Upper lobe of right lung (tissue), 1 donor: ENCODE measurements around the gene IFNG. TPM values are rescaled to one million over a fixed set of nuclear protein-coding genes. Genes with fewer than 3 reads are reported as not detected.
A peak's percentile ranks its signal among the peaks of the same experiment; 100 is the strongest.

Experiments used
- ATAC-seq: fragments of 200-7000 bp; cut with Tn5 transposase; one replicate; pipeline ENCODE4 v1.9.1; 2020; ENCODE audit warnings: mild to moderate bottlenecking, moderate library complexity
- DNase-seq: peaks from one replicate; pipeline ENCODE4 v3.0.0-alpha.2; 2020
- H3K27ac ChIP-seq: fragments of 200-600 bp; one replicate; pipeline ENCODE4 v1.8.0; 2022
- H3K27me3 ChIP-seq: fragments of 200-600 bp; one replicate; pipeline ENCODE4 v1.8.0; 2022; ENCODE audit warnings: mild to moderate bottlenecking
- H3K36me3 ChIP-seq: fragments of 200-600 bp; one replicate; pipeline ENCODE4 v1.8.0; 2022
- H3K4me1 ChIP-seq: fragments of 200-600 bp; one replicate; pipeline ENCODE4 v1.8.0; 2022
- H3K4me3 ChIP-seq: fragments of 200-600 bp; one replicate; pipeline ENCODE4 v1.8.0; 2022; ENCODE audit warnings: mild to moderate bottlenecking
- H3K9me3 ChIP-seq: fragments of 200-600 bp; one replicate; pipeline ENCODE4 v1.8.0; 2022
- CTCF ChIP-seq: fragments of 200-600 bp; IDR thresholded peaks from one replicate; pipeline ENCODE4 v1.8.0; 2022; ENCODE audit warnings: antibody characterized with exemption
- intact Hi-C: fragments of 100-400 bp; cut with DNase I; formaldehyde crosslinking; loops from one replicate; pipeline ENCODE4 v1.11.0; 2022
- total RNA-seq: library from RNA; stranded (reverse); fragmentation: NEBNext Ultra II Directional; extraction: Animal tissue kit (Norgen Biotek cat#: 25700); gene quantifications from one replicate; pipeline ENCODE4 v1.2.1, GENCODE V29; 2021
- donor health status: DM: no; HTN: yes; CAD: no; lungs with severe emphysema.

Gene IFNG
- total RNA-seq, 1 donor from 2014 or later: not detected

- Histone ChIP-seq H3K36me3 (no peaks in the 10 kb centered on the region), H3K9me3 (no peaks in the 10 kb centered on the region), H3K4me3 (no peak overlapping the region), H3K27me3 (no peaks in the 10 kb centered on the region), H3K4me1 (no peaks in the 10 kb centered on the region), H3K27ac (no peak overlapping the region)
- intact Hi-C loops: no loop called here
- DNase-seq (no peak), ATAC-seq (no peak)
- TF ChIP-seq CTCF: no peak
These were observed 4.1 kb upstream of the IFNG start for GRCh38 chr12:68163560-68164081.

GRCh38 chr12:68162374-68162773, 2.8 kb upstream of the IFNG start:
- Histone ChIP-seq H3K4me3 (no peak overlapping the region), H3K27me3 (no peaks in the 10 kb centered on the region), H3K4me1 (no peaks in the 10 kb centered on the region), H3K9me3 (no peaks in the 10 kb centered on the region), H3K27ac (no peak overlapping the region), H3K36me3 (no peaks in the 10 kb centered on the region)
- intact Hi-C loops: no loop called here
- no peak for TF ChIP-seq CTCF
- ATAC-seq (no peak), DNase-seq (no peak)

GRCh38 chr12:68158432-68158831, 1.1 kb downstream of the IFNG start:
- peak; percentile 36 for ATAC-seq
- no peaks in the 10 kb centered on the region for H3K9me3 ChIP-seq
- intact Hi-C loops: no loop called here
- DNase-seq: no peak
- no peaks in the 10 kb centered on the region for H3K27me3 ChIP-seq
- TF ChIP-seq CTCF: peak; percentile 41
- H3K4me1 ChIP-seq: no peaks in the 10 kb centered on the region
- no peak overlapping the region for H3K27ac ChIP-seq
- H3K36me3 ChIP-seq: no peaks in the 10 kb centered on the region
- H3K4me3 ChIP-seq: no peak overlapping the region

GRCh38 chr12:68157380-68157779, 2.2 kb downstream of the IFNG start:
- H3K36me3 ChIP-seq: no peaks in the 10 kb centered on the region
- H3K27me3 ChIP-seq: no peaks in the 10 kb centered on the region
- H3K4me1 ChIP-seq: no peaks in the 10 kb centered on the region
- no peak for DNase-seq
- ATAC-seq: no peak
- intact Hi-C loops: no loop called here
- H3K4me3 ChIP-seq: no peak overlapping the region
- H3K9me3 ChIP-seq: no peaks in the 10 kb centered on the region
- no peak overlapping the region for H3K27ac ChIP-seq
- TF ChIP-seq CTCF: no peak

- Histone ChIP-seq H3K4me1 (no peaks in the 10 kb centered on the region), H3K36me3 (no peaks in the 10 kb centered on the region), H3K9me3 (no peaks in the 10 kb centered on the region), H3K27me3 (no peaks in the 10 kb centered on the region), H3K27ac (no peak overlapping the region), H3K4me3 (no peak overlapping the region)
- no peak for ATAC-seq
- no peak for TF ChIP-seq CTCF
- intact Hi-C loops: no loop called here
- no peak for DNase-seq
These were observed 2.9 kb downstream of the IFNG start for GRCh38 chr12:68156636-68157035.

- DNase-seq (no peak), ATAC-seq (no peak)
- peaks cover 5% of the 10 kb centered on the region for H3K27me3 ChIP-seq
- H3K27ac ChIP-seq: no peak overlapping the region
- TF ChIP-seq CTCF: no peak
- H3K36me3 ChIP-seq: no peaks in the 10 kb centered on the region
- intact Hi-C loops: no loop called here
- no peaks in the 10 kb centered on the region for H3K4me1 ChIP-seq
- H3K9me3 ChIP-seq: no peaks in the 10 kb centered on the region
- H3K4me3 ChIP-seq: no peak overlapping the region
These were observed 4.8 kb downstream of the IFNG start for GRCh38 chr12:68154779-68155178.
